Activated CD4-positive, alpha-beta T cell treated with anti-CD3 and anti-CD28 coated beads, Interleukin-10, Interleukin-2, amounts not matched to agents 100 ng/mL and 50 ng/mL, durations not matched to agents 16 hours and 8 hours (primary cell): ENCODE data around the gene TTLL1.
A peak's percentile ranks its signal among the peaks of the same experiment; 100 is the strongest.

Experiments
- DNase-seq: peaks from one replicate; pipeline ENCODE4 v3.0.0-alpha.2; 2020

TTLL1 gene

GRCh38 chr22:43088984-43089717 lies at the start of gene TTLL1:
TSS of gene TTLL1 (minus strand) at chr22:43089391. CDS start at chr22:43075586, 13,805 bp downstream.
- DNase-seq = peak; percentile 96

DNA sequence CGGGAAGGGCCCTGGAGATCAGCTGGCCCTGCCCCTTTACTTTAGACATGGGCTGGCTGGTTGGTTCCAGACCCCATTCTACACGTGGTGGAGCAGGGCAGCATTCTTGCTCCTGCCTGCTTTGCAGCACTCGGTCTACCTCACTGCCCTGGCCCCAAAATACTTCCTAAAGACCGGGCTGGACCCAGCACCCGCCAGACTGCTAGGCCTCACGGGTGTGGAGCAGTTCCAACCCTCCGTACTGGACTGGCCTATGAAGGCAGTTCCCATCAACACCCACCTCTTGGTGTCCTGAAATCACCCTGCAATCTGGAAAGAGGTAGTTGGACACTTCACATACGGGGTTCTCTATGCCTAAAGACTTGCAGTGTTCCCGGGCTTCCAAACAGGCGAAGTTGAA lies 47.6 kb upstream of the TTLL1 start:
- no peak for DNase-seq

- DNase-seq = peak; percentile 45
These were observed 47.1 kb upstream of the TTLL1 start for GRCh38 chr22:43136255-43136654.

- no peak for DNase-seq
These were observed 46.4 kb upstream of the TTLL1 start for GRCh38 chr22:43135565-43135964.

DNA sequence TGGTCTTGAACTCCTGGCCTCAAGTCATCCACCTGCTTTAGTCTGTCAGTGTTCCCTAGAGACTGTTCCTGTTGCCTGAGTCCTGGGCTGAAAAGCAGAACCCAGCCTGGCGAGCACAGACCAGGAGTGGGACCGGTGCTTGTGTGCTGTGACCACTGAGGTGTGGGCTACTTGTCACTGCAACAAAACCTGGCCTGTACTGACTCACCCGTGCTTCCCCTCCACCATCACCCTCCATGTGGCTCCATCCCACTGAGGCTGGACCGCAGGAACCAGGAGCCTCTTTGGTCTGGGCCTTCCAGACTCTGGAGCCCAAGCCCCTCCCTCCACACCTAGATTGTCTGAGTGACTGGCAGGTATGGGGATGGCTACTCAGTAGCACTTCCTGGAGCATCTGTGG lies 45.4 kb upstream of the TTLL1 start:
- no peak for DNase-seq

DNA sequence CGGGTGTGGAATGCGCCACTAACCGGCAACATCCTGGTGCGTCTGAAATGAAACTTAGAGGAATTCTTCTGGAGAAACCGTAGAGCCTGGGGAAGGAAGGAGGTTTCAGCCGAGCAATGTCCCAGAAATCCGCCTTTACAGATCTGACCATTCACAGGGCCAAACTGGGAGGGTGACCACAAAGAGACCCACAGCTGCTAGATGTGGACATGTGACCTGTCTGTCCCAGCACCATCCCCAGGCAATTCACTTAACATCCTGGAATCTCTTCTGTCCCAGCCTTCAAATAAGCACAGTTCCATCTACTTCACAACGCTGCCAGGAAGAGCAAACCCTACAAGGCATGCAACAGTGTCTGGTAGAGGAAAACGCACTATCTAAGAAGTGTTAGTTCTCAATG lies 44.2 kb upstream of the TTLL1 start:
- DNase-seq = no peak

DNA sequence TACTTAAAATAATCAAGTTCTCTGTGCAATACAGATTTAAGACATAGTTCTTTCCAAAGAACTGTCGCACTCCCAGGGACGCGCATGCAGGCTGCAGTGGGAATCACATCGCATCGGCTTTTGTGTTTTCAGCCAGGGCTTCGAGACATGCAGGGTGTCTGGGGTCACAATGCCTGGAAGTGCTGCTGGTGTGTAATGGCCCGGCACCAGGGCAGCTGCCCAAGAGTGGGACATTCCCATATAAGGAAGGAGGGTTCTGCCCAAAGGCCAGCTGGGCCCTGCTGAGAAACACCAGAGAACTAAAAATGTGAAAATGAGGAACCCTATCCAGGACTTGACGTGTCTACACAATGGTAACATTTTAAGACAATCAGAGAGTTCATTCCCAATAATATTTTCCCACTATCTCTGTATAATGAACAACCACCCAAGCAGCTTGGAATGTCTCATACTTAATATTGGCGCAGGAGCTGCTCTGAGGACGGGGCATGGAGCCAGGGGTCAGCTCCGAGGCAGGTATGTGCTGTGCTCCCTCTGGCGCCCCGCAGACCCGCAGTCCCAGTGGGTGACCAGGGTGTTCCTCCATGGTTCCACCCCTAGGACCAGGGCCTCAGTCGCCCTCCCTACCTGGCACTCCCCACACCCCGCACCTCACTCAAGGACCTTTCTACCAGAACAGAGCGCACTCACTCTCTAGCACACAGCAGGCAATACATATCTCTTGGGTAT lies 42.7 kb upstream of the TTLL1 start:
- no peak for DNase-seq

DNA sequence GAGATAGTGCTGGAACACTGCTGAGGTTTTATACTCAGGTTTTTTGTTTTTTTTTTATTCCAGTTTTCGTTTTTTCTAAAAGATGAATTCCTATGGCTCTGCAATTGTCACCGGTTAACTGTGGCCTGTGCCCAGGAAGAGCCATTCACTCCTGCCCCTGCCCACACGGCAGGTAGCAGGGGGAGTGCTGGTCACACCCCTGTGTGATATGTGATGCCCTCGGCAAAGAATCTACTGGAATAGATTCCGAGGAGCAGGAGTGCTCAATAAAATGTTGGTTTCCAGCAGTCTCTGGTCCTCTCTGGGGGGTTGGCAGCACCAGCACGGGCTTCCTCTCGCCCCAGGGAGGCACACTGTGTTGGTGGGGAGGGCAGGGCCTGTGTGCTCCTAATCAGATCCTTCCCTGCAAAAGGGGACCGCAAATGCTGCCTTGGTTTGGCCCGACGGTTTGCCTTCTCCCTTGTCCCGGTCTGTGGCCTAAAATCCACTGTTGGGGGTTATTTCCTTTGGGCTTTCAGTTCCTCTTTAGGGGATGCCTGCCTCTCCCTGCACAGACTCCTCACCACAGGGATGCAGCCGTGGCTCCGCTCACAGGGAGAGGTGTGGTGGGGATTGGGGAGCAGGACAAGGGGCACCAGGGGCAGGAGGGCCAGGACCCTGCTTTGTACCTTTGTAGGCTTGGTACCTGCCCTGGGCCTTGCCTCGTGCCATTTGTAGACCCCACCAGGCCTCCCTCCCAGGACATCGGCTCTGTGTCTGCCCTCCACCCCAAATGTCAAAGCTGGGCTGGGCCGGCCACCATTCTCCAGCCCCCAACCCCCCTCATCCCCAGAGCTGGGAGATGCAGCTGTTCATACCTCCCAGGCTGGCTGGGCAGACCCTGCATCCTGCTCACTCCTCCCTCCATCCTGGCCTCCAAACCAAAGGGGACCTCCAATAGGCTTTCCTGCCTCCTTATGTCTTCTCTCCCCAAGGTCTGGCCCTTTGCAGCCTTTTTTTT lies 40.5 kb upstream of the TTLL1 start:
- no peak for DNase-seq

DNA sequence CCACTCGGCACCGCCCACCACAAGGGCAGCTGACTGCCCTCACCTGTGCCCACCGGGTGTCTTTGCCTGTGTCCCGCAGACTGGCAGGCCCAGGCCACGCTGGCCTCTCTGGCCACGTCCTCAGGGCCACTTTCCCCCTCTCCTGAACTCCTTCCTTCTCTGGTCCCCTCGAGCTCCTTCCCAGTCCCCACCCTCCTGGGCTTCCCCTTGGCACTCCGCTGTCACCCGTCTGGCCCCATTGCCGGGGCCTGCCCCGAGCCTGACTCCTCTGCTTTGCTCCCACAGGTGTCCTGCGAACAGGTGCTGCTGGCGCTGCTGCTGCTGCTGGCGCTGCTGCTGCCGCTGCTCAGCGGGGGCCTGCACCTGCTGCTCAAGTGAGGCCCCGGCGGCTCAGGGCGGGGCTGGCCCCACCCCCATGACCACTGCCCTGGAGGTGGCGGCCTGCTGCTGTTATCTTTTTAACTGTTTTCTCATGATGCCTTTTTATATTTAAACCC lies 39.8 kb upstream of the TTLL1 start:
- DNase-seq = no peak

DNA sequence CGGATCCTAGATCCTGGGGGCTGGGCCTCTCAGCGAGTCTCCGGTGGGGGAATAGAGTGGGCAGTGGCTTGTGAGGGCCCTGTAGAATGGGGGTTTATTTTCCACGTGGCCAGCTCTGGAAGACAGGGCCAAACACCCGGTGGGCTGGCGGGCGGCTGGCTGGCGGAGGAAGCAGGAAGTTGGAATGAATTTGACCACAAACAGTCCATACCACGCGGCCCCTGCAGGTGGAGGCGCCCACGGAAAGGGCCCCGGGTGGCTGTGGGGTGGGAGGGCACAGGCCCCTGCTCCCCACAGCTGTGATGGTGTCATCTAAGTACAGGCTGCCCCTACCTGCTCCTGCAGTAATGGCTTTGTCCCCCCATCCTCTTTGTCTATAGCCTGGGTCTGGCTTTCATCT lies 38.9 kb upstream of the TTLL1 start:
- DNase-seq = no peak

DNA sequence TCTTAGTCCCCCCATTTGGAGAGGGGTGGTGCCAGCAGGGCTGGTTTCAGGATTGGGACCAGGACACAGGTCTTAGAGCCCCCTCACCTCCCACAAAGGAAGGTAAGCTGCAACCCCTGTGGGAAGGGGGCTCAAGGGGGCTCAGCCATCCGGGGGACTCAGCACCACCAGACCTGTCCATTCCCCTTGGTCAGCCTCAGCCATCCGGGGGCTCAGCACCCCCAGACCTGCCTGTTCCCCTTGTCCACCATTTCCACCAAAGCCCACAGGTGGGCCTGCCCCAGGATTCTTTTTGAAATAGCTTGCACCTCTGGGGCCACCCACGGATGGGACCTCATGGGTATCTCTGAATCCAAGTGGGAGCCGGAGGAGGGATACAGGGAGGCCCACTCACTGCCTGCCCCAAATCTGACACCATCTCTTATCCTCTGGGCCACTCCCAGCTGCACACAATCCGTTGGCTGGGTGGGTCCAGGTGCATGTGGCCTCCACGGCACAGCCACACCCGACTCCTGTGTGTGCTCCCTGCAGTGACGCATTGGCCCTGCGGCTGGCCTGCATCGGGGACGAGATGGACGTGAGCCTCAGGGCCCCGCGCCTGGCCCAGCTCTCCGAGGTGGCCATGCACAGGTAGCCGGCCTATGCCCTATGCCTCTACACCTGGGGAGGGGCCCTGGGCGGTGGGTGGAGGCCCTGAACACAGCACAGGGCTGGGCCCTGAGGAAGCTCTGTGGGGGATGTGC lies 38.1 kb upstream of the TTLL1 start:
- DNase-seq = no peak

DNA sequence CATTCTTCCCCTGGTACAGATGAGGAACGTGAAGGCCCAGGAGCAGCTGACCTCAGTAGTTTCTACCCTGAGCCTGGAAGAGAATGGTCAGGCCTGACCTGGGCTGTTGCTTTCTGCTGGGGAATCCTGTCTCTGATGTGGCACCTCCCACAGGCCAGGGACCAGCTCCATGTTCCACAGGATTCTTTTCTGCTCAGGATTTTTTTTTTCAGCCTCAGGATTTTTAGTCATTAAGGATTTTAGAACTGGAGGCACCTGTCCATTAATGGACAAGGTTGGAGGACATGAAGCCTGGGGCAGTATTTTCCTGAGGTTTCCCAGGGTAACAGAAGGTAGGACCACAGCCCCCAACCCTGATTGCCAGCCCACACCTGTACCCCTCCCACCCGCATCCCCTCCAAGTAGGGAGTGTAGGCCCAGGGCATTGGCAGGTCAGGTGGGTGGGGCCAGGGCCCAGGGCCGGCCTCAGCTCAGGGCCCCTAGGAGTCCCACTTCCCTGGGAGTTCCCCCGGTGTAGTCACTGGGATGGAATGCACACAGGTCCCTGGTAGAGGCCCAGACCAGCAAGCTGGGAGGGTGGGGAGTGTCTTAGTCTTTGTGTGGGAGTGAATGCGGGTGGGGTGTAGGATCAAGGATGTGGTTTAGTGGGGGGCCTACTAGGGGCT lies 37.4 kb upstream of the TTLL1 start:
- DNase-seq = no peak

- DNase-seq = no peak
These were observed 29.8 kb upstream of the TTLL1 start for GRCh38 chr22:43118953-43119458.

DNA sequence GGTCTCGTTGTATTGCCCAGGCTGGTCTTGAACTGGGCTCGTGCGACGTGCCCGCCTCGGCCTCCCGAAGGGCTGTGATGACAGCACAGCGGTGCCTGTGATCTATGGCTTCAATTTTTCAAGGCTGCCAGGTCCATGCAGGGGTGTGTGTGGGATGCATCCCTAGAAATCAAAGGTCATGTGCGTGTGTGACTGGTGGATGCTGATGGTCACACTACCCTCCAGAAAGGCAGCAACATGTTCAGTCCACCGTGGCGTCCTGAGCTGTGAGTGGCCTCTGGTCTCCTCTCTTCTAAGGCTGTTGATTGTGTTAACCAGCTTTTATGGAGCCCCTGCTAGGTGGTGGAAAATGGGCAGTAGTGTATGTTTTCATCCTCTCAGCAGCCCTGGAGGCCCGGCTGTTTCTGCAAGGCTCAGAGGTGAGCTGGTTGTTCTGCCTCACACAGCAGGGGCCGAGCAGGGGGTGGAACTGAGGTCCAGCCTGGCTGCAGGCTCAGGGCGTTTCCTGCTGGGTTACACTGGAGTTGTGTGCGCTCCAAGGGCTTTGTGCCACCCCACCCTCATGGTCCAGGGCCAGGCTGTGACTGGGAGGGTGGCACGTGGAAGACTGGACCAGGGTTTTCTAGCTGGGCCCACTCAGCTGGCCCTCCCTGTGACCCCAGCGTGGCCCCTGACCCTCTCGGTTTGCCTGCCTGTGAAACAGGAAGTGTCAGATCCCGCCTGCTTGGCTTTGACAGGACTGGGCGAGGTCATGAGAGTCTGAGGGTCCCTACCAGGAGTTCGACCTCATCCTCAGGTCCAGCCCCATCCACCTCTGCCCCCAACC lies 29.0 kb upstream of the TTLL1 start:
- no peak for DNase-seq

GRCh38 chr22:43116932-43117331 lies 27.7 kb upstream of the TTLL1 start:
- DNase-seq = no peak

GRCh38 chr22:43114958-43115357 lies 25.8 kb upstream of the TTLL1 start:
- DNase-seq = no peak

DNA sequence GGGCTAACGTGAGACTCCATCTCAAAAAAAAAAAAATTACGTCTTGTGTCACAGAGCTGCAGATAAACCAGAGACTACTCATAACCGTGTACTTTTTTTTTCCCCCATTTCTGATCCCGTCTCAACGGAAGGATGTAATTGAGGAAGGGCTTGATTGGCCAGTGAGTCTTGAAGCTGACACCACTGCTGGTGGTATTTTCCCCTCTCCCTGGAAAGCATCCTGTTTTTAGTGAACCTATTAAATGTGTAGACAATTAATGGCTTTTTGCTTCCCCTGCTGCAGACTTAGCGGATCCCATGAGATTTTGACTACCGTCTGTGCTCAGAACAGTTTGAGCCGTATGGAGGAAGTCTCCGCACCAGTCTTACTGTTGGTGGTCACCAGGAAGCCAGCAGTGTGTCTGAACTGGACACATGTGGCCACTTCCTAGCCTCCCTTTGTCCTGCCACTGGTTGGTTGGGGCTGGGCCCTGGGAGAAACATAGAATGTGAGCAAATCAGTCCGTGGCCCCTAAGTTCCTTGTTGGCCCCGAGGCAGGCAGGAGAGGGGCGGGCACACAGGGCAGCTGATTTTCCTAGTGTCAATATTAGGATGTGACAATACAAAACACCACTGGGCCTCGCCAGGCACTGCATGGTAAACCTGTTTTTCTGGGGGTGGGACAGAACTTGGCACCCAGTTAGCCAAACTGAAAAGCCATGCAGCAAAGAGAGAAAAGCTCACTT lies 24.5 kb upstream of the TTLL1 start:
- DNase-seq = no peak

DNA sequence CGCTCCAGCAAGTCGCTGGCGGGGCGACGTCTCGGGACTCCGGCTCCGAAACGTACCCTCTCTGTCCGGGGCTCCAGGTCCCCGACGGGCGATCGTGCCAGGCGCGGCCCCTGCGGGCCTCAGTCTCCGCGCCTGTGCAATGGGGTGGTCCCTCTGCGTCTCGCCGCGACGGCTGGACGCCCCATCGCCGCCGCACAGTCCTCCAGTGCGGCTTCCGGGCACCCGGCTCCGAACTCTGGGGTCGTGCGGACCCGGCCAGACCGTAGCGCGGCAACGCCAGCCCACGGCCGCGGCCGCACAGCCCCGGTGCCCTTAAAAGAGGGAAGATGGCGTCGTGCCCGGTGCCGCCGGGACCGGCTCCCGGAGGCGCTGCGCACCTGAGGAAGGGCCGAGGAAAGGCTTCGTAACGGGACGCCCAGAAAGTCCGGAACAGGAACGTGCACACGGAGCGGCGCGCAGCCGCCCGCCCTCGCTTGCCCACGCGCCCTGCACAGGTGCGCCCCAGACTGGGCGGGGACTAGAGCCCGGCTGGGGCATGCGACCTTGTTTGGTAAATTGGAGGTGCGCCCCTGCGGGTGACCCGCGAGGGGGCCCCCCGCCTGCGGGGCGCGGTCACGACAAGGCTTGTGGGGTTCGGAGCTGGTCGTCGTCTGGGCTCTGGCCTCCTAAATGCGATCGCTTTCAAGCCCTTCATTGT lies 21.9 kb upstream of the TTLL1 start:
- peak; percentile 28 for DNase-seq

- DNase-seq = peak; percentile 45
These were observed 21.3 kb upstream of the TTLL1 start, which contains the start of gene BIK for GRCh38 chr22:43110444-43110926. TSS of gene BIK (plus strand) at chr22:43110750. CDS start at chr22:43124023, 13,273 bp downstream.
